ENCODE results near the gene PRDX5. TPM values are rescaled to one million over a fixed set of nuclear protein-coding genes. Genes with fewer than 3 reads are reported as not detected.

Gene PRDX5
- total RNA-seq, 1 experiment from 2014 or later: 228 TPM

- Mint-ChIP-seq H3K27ac (no peak overlapping the region), H3K27me3 (ENCODE audit: low read depth) (no peaks in the 10 kb centered on the region), H3K4me1 (peaks cover 2 to 6% of the 10 kb centered on the region in 2 experiments), H3K9me3 (no peaks in the 10 kb centered on the region; a peak in 1 of 5 replicates), H3K4me3 (no peak overlapping the region), H3K36me3 (ENCODE audit: insufficient read depth in 1 of 3, low read depth in 3 of 3) (peaks cover 26 to 73% (median 52%) of the 10 kb centered on the region in 3 experiments)
- Histone ChIP-seq H3K79me2 (ENCODE audit: insufficient read depth, low read length) (no peaks in the 10 kb centered on the region), H3K79me1 (ENCODE audit: insufficient read depth, low read depth, low read length, poor library complexity, severe bottlenecking) (no peaks in the 10 kb centered on the region), H3K4me1 (ENCODE audit: insufficient read depth, low read length) (no peaks in the 10 kb centered on the region), H4K91ac (ENCODE audit: insufficient read length, low read depth, low read length) (no peak overlapping the region), H3K56ac (ENCODE audit: insufficient read length, low read depth, low read length) (no peak overlapping the region), H3K9me3 (ENCODE audit: control insufficient read depth, low read depth, low read length) (no peaks in the 10 kb centered on the region), H4K5ac (ENCODE audit: insufficient read length, low read depth, low read length) (no peak overlapping the region), H3K27ac (ENCODE audit: insufficient read length, low read depth, low read length) (no peak overlapping the region), H3K4ac (ENCODE audit: low read depth, low read length) (no peak overlapping the region), H3K27me3 (ENCODE audit: insufficient read depth, low read length) (no peaks in the 10 kb centered on the region), H3T11ph (ENCODE audit: low read length) (no peak overlapping the region), H2BK20ac (ENCODE audit: low read depth, low read length, poor library complexity, severe bottlenecking) (no peak overlapping the region), H3K4me2 (ENCODE audit: insufficient read depth, insufficient read length, low read length) (no peak overlapping the region), H4K20me1 (ENCODE audit: control insufficient read depth, insufficient read depth, insufficient read length) (peaks cover 1% of the 10 kb centered on the region), H2BK12ac (ENCODE audit: insufficient read length, low read depth, low read length) (no peak overlapping the region), H4K8ac (replicated peaks; ENCODE audit: insufficient read length, low read depth, low read length) (no peak overlapping the region), H3K14ac (ENCODE audit: insufficient read depth, low read length) (no peak overlapping the region), H2BK120ac (ENCODE audit: low read depth, low read length, poor library complexity, severe bottlenecking) (no peak overlapping the region), H3K9ac (ENCODE audit: extremely low read depth, insufficient read length, low read length) (no peak overlapping the region), H3K23me2 (ENCODE audit: insufficient read length, low read depth, low read length, poor library complexity, severe bottlenecking) (no peaks in the 10 kb centered on the region), H2AK5ac (ENCODE audit: insufficient read length, low read length) (no peak overlapping the region), H2BK15ac (ENCODE audit: low read depth, low read length) (no peak overlapping the region), H2BK5ac (ENCODE audit: insufficient read length, low read length) (no peak overlapping the region), H3K18ac (ENCODE audit: insufficient read length, low read depth, low read length) (no peak overlapping the region), H3K23ac (ENCODE audit: insufficient read length, low read depth, low read length) (no peak overlapping the region), H2AFZ (ENCODE audit: low read length) (no peak overlapping the region)
- no peak for DNase-seq
- TF ChIP-seq, protein P1, sequence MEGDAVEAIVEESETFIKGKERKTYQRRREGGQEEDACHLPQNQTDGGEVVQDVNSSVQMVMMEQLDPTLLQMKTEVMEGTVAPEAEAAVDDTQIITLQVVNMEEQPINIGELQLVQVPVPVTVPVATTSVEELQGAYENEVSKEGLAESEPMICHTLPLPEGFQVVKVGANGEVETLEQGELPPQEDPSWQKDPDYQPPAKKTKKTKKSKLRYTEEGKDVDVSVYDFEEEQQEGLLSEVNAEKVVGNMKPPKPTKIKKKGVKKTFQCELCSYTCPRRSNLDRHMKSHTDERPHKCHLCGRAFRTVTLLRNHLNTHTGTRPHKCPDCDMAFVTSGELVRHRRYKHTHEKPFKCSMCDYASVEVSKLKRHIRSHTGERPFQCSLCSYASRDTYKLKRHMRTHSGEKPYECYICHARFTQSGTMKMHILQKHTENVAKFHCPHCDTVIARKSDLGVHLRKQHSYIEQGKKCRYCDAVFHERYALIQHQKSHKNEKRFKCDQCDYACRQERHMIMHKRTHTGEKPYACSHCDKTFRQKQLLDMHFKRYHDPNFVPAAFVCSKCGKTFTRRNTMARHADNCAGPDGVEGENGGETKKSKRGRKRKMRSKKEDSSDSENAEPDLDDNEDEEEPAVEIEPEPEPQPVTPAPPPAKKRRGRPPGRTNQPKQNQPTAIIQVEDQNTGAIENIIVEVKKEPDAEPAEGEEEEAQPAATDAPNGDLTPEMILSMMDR (conservative IDR thresholded peaks at IDR 0.05): no peak
- no CpG with 5 or more reads among the region's 4 CpGs for WGBS (ENCODE audit: extremely low coverage, insufficient read length, low lambda C conversion rate)
These were observed 47.0 kb downstream of the PRDX5 start for GRCh38 chr11:64364911-64365310.
